ENCODE data around the gene CCDC124.
"Not testable (repeated sequence)": the region's sequence is repeated elsewhere in the genome, so short reads cannot be mapped to it uniquely, and the experiment has no call there.

Gene CCDC124
- total RNA-seq = 11.8 to 80.6 (median 18.7) reads per million in 3 experiments

GRCh38 chr19:17932485-17933338 lies at the start of gene CCDC124:
TSS of gene CCDC124 (plus strand) at chr19:17933015. CDS start at chr19:17936421, 3,406 bp downstream.
- peak; percentile 93 for DNase-seq

GRCh38 chr19:17883627-17884410 lies 49.0 kb upstream of the CCDC124 start:
- no peak for DNase-seq

GRCh38 chr19:17886515-17886914 lies 46.3 kb upstream of the CCDC124 start:
- DNase-seq = no peak

- not testable (repeated sequence) for DNase-seq
These were observed 45.6 kb upstream of the CCDC124 start for GRCh38 chr19:17887221-17887620.

GRCh38 chr19:17888260-17888659 lies 44.6 kb upstream of the CCDC124 start:
- DNase-seq = no peak

GRCh38 chr19:17889609-17890214 lies 43.1 kb upstream of the CCDC124 start:
- no peak for DNase-seq

GRCh38 chr19:17893766-17894165 lies 39.0 kb upstream of the CCDC124 start:
- no peak for DNase-seq

GRCh38 chr19:17902701-17903100 lies 30.1 kb upstream of the CCDC124 start:
- no peak for DNase-seq

- no peak for DNase-seq
These were observed 24.6 kb upstream of the CCDC124 start for GRCh38 chr19:17908244-17908643.

- DNase-seq = no peak
These were observed 23.6 kb upstream of the CCDC124 start for GRCh38 chr19:17909003-17909732.

- no peak for DNase-seq
These were observed 21.9 kb upstream of the CCDC124 start for GRCh38 chr19:17910791-17911360.

- DNase-seq = no peak
These were observed 16.7 kb upstream of the CCDC124 start for GRCh38 chr19:17915940-17916593.

GRCh38 chr19:17918151-17918550 lies 14.7 kb upstream of the CCDC124 start:
- DNase-seq = not testable (repeated sequence)

- DNase-seq = not testable (repeated sequence)
These were observed 13.7 kb upstream of the CCDC124 start for GRCh38 chr19:17919122-17919521.

- DNase-seq = no peak
These were observed 12.3 kb upstream of the CCDC124 start for GRCh38 chr19:17920527-17920926.

GRCh38 chr19:17922138-17922537 lies 10.7 kb upstream of the CCDC124 start:
- no peak for DNase-seq

GRCh38 chr19:17926044-17926443 lies 6.8 kb upstream of the CCDC124 start:
- no peak for DNase-seq

- DNase-seq = no peak
These were observed 3.8 kb upstream of the CCDC124 start for GRCh38 chr19:17929056-17929455.

- DNase-seq = no peak
These were observed 1.2 kb upstream of the CCDC124 start for GRCh38 chr19:17931532-17932191.

GRCh38 chr19:17933414-17934129 lies 757 bp downstream of the CCDC124 start:
- no peak for DNase-seq
